DOHH2 (cell line): Measurements from ENCODE around the gene ZBTB46.

Source experiments
- H3F3A ChIP-seq: fragments of 200-600 bp; sonication (generic), shearing (Covaris generic); 2 replicates; pipeline ENCODE4 v1.6.0; 2016; ENCODE audit warnings: antibody characterized with exemption, mild to moderate bottlenecking; ENCODE audit not compliant: control insufficient read depth, insufficient read depth
- H3K27ac ChIP-seq: fragments of 200-600 bp; sonication (generic); 2 replicates; pipeline ENCODE4 v1.5.1; 2014; ENCODE audit warnings: low read depth, mild to moderate bottlenecking, low read length, moderate library complexity
- H3K27me3 ChIP-seq: fragments of 200-600 bp; sonication (generic); 2 replicates; pipeline ENCODE4 v1.6.1; 2014; ENCODE audit warnings: mild to moderate bottlenecking, low read length, mixed read lengths; ENCODE audit not compliant: control insufficient read depth
- H3K36me3 ChIP-seq: fragments of 200-600 bp; sonication (generic); 2 replicates; pipeline ENCODE4 v1.6.1; 2014; ENCODE audit warnings: mild to moderate bottlenecking, low read length, moderate library complexity, mixed read lengths; ENCODE audit not compliant: control insufficient read depth
- H3K4me1 ChIP-seq: fragments of 200-600 bp; sonication (generic); 2 replicates; pipeline ENCODE4 v1.6.1; 2014; ENCODE audit warnings: mild to moderate bottlenecking, low read length, mixed read lengths; ENCODE audit not compliant: control insufficient read depth
- H3K4me2 ChIP-seq: fragments of 200-600 bp; sonication (generic); 2 replicates; pipeline ENCODE4 v1.6.0; 2014; ENCODE audit warnings: mild to moderate bottlenecking, low read length, moderate library complexity
- H3K4me3 ChIP-seq: fragments of 200-600 bp; sonication (generic); 2 replicates; pipeline ENCODE4 v1.5.1; 2014; ENCODE audit warnings: mild to moderate bottlenecking, low read length, mixed read lengths
- H3K79me2 ChIP-seq: fragments of 200-600 bp; sonication (generic); 2 replicates; pipeline ENCODE4 v1.6.1; 2014; ENCODE audit warnings: mild to moderate bottlenecking, low read length, mixed read lengths; ENCODE audit not compliant: control insufficient read depth
- H3K9me2 ChIP-seq: fragments of 200-600 bp; sonication (generic); replicated peaks from 2 replicates; pipeline ENCODE4 v1.6.1; 2014; ENCODE audit warnings: mild to moderate bottlenecking, low read length, mixed read lengths; ENCODE audit not compliant: control insufficient read depth
- H3K9me3 ChIP-seq: fragments of 200-600 bp; sonication (generic); 2 replicates; pipeline ENCODE4 v1.6.1; 2014; ENCODE audit warnings: antibody characterized with exemption, low read length, mixed read lengths; ENCODE audit not compliant: control insufficient read depth, insufficient read depth
- H4K20me1 ChIP-seq: fragments of 200-600 bp; sonication (generic); 2 replicates; pipeline ENCODE4 v1.6.0; 2014; ENCODE audit warnings: low read depth, mild to moderate bottlenecking, antibody characterized with exemption, low read length, moderate library complexity; ENCODE audit not compliant: control insufficient read depth, insufficient read depth
- EZH2phosphoT487 ChIP-seq: fragments of 200-600 bp; sonication (generic); IDR thresholded peaks from 2 replicates; pipeline ENCODE4 v1.6.1; 2017; ENCODE audit warnings: borderline replicate concordance, mild to moderate bottlenecking, antibody characterized with exemption, low read length, moderate library complexity, mixed read lengths
- TF ChIP-seq, protein P1 (sequence below): fragments of 200-600 bp; sonication (generic); IDR thresholded peaks from one replicate; pipeline ENCODE4 v1.5.1; 2014; ENCODE audit warnings: antibody characterized with exemption, mild to moderate bottlenecking, low read depth, low read length; ENCODE audit not compliant: poor library complexity, severe bottlenecking

Gene ZBTB46

GRCh38 chr20:63835021-63835858, 4.2 kb upstream of the ZBTB46 start:
- H3K79me2 ChIP-seq = no peaks in the 10 kb centered on the region
- TF ChIP-seq, protein P1, sequence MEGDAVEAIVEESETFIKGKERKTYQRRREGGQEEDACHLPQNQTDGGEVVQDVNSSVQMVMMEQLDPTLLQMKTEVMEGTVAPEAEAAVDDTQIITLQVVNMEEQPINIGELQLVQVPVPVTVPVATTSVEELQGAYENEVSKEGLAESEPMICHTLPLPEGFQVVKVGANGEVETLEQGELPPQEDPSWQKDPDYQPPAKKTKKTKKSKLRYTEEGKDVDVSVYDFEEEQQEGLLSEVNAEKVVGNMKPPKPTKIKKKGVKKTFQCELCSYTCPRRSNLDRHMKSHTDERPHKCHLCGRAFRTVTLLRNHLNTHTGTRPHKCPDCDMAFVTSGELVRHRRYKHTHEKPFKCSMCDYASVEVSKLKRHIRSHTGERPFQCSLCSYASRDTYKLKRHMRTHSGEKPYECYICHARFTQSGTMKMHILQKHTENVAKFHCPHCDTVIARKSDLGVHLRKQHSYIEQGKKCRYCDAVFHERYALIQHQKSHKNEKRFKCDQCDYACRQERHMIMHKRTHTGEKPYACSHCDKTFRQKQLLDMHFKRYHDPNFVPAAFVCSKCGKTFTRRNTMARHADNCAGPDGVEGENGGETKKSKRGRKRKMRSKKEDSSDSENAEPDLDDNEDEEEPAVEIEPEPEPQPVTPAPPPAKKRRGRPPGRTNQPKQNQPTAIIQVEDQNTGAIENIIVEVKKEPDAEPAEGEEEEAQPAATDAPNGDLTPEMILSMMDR = no peak
- TF ChIP-seq EZH2phosphoT487 = no peak
- H3K27me3 ChIP-seq = peaks cover 3% of the 10 kb centered on the region
- no peaks in the 10 kb centered on the region for H3K9me2 ChIP-seq
- no peaks in the 10 kb centered on the region for H3K4me1 ChIP-seq
- no peak overlapping the region for H3K4me2 ChIP-seq
- H3K9me3 ChIP-seq = no peaks in the 10 kb centered on the region
- no peak overlapping the region for H3K4me3 ChIP-seq
- no peaks in the 10 kb centered on the region for H4K20me1 ChIP-seq
- H3K27ac ChIP-seq = no peak overlapping the region
- H3F3A ChIP-seq = no peaks in the 10 kb centered on the region
- no peaks in the 10 kb centered on the region for H3K36me3 ChIP-seq

GRCh38 chr20:63834491-63834880, 3.4 kb upstream of the ZBTB46 start:
- Histone ChIP-seq H3F3A (peaks cover 5% of the 10 kb centered on the region; the same call in 1 of the 2 replicates), H4K20me1 (0 out of 2 replicates have a peak, but pooled peaks cover 3% of the 10 kb centered on the region), H3K79me2 (no peaks in the 10 kb centered on the region), H3K9me2 (no peaks in the 10 kb centered on the region), H3K27me3 (peaks cover 11% of the 10 kb centered on the region), H3K4me1 (no peaks in the 10 kb centered on the region), H3K36me3 (no peaks in the 10 kb centered on the region), H3K9me3 (no peaks in the 10 kb centered on the region), H3K4me2 (no peak overlapping the region), H3K4me3 (no peak overlapping the region), H3K27ac (no peak overlapping the region)
- TF ChIP-seq, protein P1 = no peak
- TF ChIP-seq EZH2phosphoT487 = no peak

DNA sequence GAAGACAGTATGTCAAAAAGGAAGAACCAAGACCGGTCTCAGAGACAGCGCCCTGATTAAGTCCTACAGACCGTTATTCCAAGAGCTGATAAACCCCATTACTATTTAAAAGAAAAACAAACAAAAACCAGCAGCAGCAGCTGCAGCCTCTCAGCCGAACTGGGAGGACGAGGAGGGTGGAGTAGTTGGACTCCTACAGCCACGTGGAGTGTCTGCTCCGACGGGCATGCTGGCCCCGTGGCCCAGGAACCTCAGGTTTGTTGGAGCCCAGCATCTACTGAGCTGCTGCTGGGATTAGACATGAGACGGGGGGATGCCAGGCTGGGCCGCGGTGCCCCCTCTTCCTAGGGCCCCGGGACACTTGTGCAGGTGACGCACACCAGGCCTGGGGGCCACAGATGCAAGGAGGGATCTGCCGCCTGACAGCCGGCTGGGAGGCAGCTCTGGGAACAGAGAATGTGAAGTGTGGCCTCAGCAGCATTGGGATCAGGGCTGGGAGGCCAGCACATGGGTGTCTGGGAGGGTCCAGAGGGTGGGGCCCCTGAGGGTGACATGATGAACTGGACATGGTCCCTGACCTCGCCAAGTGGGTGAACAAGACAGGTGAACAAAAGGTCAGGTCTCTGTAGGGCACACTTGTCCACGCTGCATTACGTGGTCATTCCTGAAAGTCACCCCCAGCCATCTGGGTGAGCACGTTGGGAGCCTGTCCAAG, 2.9 kb upstream of the ZBTB46 start:
- H4K20me1 ChIP-seq = 0 out of 2 replicates have a peak, but pooled peaks cover 7% of the 10 kb centered on the region
- H3K4me1 ChIP-seq = no peaks in the 10 kb centered on the region
- H3K27me3 ChIP-seq = peaks cover 16% of the 10 kb centered on the region
- H3K36me3 ChIP-seq = no peaks in the 10 kb centered on the region
- H3K9me3 ChIP-seq = no peaks in the 10 kb centered on the region
- H3F3A ChIP-seq = peaks cover 5% of the 10 kb centered on the region; the same call in 1 of the 2 replicates
- no peak for TF ChIP-seq EZH2phosphoT487
- TF ChIP-seq, protein P1 = no peak
- H3K79me2 ChIP-seq = no peaks in the 10 kb centered on the region
- H3K27ac ChIP-seq = no peak overlapping the region
- no peak overlapping the region for H3K4me2 ChIP-seq
- no peak overlapping the region for H3K4me3 ChIP-seq
- H3K9me2 ChIP-seq = no peaks in the 10 kb centered on the region
